Left colon (tissue), 2 donors: ENCODE results near the gene ADAM22. TPM values are rescaled to one million over a fixed set of nuclear protein-coding genes. Genes with fewer than 3 reads are reported as not detected.
"Not testable (repeated sequence)": the region's sequence is repeated elsewhere in the genome, so short reads cannot be mapped to it uniquely, and the experiment has no call there.

Experiments
- ATAC-seq: fragments of 200-7000 bp; cut with Tn5 transposase; one replicate; pipeline ENCODE4 v1.9.1; 2020; ENCODE audit warnings: mild to moderate bottlenecking, moderate library complexity
- DNase-seq, 2 donors: peaks; one replicate each; pipeline ENCODE4 v3.0.0-alpha.2; 2020
- intact Hi-C, 2 donors: fragments of 100-400 bp; cut with DNase I in 1 of 2; cut with micrococcal nuclease in 1 of 2; formaldehyde crosslinking; loops; one replicate each; pipeline versions ENCODE4 v1.11.2 to v1.14.0; 2022; cut with DNase I, micrococcal nuclease
- total RNA-seq, 2 donors: library from RNA; stranded (reverse); fragmentation: NEBNext Ultra II Directional; extraction: Animal tissue kit (Norgen Biotek cat#: 25700); gene quantifications; one replicate each; pipeline ENCODE4 v1.2.1, GENCODE V29; 2021
- donor health status: DM: no; HTN: no; CAD: no.
- donor health status: DM: yes; HTN: yes; CAD: no.

Gene ADAM22
- total RNA-seq, 2 donors from 2014 or later = 3.1 to 4.3 TPM

GRCh38 chr7:88140947-88141346 is 206.9 kb downstream of the ADAM22 start:
- DNase-seq = peak; percentile 5 to 47
- ATAC-seq = peak; percentile 94
- intact Hi-C loops = no loop called here

GRCh38 chr7:88141479-88141878 is 207.4 kb downstream of the ADAM22 start:
- intact Hi-C loops = no loop called here
- ATAC-seq = no peak
- no peak for DNase-seq

GRCh38 chr7:88141953-88142352 is 207.9 kb downstream of the ADAM22 start:
- ATAC-seq (no peak), DNase-seq (no peak)

DNA sequence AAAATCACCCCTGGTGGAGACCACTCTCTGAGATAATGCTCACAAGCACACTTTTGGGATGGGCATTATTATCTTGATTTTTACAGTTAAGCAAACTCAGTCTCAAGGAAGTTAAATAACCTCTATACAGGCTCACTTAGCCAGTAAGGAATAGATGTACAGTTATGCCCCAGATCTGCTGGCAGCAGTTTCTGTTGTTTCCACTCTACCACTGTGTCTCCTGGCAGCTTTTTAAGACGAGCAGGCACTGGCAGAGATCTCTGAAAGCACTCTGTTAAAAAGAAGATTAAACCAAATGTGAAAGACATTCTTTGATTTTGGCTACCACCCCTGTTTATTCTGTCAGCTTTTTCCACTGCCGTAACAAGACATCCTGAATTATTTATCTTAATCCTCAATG is 212.6 kb downstream of the ADAM22 start:
- peak; percentile 68 for ATAC-seq
- no peak for DNase-seq
- intact Hi-C loops = no loop called here

More at GRCh38 chr7:88141953-88142352, 207.9 kb downstream of the ADAM22 start:
- intact Hi-C loops = no loop called here

GRCh38 chr7:88147341-88147740 is 213.3 kb downstream of the ADAM22 start:
- intact Hi-C loops = no loop called here
- ATAC-seq = no peak
- no peak for DNase-seq

- intact Hi-C loops = no loop called here
- ATAC-seq (no peak), DNase-seq (no peak)
Measured at GRCh38 chr7:88147949-88148348, 213.9 kb downstream of the ADAM22 start.

- intact Hi-C loops = no loop called here
- DNase-seq (no peak), ATAC-seq (no peak)
Measured at GRCh38 chr7:88150033-88150432, 216.0 kb downstream of the ADAM22 start.

- ATAC-seq (no peak), DNase-seq (no peak)
- intact Hi-C loops = no loop called here
Measured at GRCh38 chr7:88151119-88151790, 217.2 kb downstream of the ADAM22 start.

GRCh38 chr7:88153378-88153777 is 219.3 kb downstream of the ADAM22 start:
- intact Hi-C loops = no loop called here
- DNase-seq = no peak
- ATAC-seq = no peak

- no peak for DNase-seq
- no peak for ATAC-seq
- intact Hi-C loops = no loop called here
Measured at GRCh38 chr7:88155756-88156155, 221.7 kb downstream of the ADAM22 start.

DNA sequence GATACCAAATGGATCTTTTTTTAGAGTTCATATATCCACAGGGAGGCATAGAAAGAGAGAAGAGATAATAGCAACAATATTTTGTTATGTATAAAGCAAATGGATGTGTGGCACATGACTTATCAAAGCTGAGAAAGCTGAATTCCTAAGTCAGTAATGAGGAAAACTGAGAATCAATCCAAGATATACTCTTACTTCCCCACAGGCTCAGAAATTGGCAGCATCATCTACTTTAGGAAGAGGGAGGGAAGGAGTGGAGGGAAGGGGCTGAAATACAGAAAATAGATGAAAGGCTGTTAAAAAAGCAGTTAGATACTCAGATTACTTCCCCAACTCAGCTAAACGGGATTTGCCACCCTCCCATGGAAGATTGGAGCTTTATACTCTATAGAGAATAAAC is 222.3 kb downstream of the ADAM22 start:
- ATAC-seq = no peak
- DNase-seq = no peak
- intact Hi-C loops = no loop called here

DNA sequence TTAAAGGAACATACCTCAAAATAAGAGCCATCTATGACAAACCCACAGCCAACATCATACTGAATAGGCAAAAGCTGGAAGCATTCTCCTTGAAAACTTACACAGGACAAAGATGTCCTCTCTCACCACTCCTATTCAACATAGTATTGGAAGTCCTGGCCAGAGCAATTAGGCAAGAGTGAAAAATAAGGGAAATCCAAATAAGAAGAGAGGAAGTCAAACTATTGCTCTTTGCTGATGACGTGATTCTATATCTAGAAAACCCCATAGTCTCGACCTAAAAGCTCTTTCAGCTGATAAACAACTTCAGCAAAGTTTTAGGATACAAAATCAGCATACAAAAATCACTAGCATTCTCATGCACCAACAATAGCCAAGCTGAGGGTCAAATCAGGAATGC is 225.7 kb downstream of the ADAM22 start:
- intact Hi-C loops, ATAC-seq, DNase-seq: not testable (repeated sequence)

GRCh38 chr7:88165697-88166096 is 231.6 kb downstream of the ADAM22 start:
- intact Hi-C loops = no loop called here
- DNase-seq (no peak), ATAC-seq (no peak)

DNA sequence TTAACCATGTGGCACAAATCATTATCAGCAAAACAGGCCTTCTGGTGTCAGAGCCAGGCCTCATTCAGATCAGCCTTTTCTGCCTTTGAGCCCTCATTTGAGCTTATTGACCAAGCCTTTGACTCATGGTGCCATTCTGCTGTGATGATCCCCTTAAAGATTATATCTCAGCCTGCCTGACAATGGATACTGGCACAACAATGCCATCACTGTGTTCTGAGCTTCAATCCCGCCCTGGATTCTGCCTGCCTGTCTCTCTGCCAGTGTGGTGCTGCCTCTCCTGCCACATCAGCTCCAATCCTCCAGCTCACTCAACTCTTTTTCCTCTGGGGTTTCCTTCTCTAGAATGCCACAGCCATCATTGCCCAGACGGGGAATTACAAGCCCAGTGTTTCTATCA is 233.2 kb downstream of the ADAM22 start:
- DNase-seq (no peak), ATAC-seq (no peak)
- intact Hi-C loops = no loop called here

DNA sequence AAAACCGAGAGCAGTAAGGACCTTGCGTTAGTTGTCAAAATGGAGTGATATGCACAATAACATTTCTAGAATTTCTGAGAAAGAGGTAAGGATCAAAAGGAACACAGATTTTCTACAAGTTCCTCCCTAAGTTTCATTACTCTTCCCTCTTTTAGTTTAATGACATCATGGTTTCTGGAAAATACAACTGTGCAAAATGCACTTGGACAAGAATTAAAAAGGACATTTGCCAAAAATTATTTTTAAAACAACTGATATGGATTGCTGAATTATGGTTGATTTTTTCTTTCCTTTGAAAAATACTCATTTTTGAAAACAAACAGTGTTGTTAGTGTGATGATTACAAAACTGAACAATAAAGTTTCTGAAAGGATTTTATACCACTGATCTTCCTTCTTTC is 233.7 kb downstream of the ADAM22 start:
- ATAC-seq (no peak), DNase-seq (no peak)
- intact Hi-C loops = no loop called here

DNA sequence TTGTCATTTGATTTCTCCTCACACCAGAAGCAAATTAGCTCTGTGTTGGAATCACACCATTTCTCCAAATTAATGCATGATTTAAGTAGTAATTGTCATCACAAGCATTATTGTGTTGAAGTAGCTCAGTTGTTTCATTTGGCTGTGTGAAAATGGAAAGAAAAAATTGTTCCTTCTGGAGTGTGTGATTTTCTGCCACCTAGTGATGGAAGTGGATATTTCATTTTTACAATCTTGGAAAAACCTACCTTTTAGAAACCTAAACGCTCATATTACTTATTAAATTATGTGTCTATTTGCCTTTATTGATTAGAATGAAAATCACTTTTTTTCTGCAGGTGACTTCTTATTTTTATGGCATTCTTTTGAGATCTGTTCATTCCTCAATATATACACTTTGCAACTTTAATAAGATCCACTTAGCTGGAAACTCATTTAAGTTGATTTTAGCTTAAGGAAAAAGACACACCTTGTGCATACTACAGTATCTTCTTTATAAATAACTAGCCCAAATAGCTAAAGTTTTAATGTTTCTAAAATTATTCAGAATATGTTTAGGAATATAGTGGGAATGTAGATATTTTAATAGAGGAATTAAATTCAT is 235.8 kb downstream of the ADAM22 start:
- intact Hi-C loops = no loop called here
- ATAC-seq (peak; percentile 37), DNase-seq (no peak)

DNA sequence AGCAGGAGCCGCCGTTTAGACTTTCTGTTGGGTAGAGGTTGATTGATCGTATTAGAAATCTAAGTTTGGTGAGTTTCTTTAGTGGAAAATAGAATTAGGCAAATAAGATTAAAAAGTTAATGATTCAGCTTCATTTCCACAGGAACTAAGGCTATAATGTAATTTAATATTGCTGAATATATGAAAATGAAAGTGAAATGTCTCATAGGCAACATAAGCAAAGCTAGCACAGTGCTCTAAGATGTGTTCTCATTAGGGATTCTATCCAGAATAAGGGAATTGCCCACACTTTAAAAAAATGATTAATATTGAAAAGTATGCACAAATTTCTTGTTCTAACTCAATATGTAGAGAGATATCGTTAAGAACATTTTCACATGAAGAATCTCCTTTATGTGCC is 238.8 kb downstream of the ADAM22 start:
- DNase-seq (no peak), ATAC-seq (no peak)
- intact Hi-C loops = no loop called here

DNA sequence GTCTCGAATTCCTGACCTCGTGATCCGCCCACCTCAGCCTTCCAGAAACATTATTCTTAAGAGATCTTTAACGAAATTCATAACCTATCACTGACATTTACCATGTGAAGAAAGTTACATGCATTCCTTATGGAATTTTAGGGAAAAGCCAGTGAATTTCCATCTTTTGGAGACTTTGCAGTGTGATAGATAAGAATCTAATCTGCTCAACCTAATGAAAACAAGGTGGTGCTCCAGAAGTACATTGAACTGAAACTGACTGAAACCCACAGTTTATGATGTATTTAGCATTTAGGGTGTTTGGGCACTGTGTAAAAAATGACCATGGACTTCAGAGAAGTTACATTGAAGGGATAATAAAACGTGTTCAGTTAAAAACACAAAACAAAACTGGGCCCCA is 242.1 kb downstream of the ADAM22 start:
- DNase-seq = no peak
- intact Hi-C loops = no loop called here
- ATAC-seq = no peak

DNA sequence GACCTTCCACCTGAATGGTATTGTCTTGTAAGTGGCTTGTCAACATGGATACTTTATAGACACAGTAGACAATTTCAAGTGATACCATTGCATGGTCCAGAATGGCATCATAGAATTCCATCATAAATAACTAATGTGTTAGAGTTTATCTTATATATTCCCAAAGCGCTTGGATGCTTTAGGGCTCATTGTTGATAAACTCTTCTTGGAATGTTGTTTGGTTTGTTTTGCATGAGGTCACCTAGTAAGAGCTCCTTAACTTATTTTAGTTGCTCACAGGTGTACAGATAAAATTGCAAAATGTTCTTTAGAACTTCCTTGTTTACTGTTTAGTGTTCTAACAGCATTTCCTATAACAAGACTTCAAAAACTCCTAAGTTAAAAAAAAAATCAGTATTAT is 249.0 kb downstream of the ADAM22 start:
- ATAC-seq (no peak), DNase-seq (no peak)
- intact Hi-C loops = no loop called here

DNA sequence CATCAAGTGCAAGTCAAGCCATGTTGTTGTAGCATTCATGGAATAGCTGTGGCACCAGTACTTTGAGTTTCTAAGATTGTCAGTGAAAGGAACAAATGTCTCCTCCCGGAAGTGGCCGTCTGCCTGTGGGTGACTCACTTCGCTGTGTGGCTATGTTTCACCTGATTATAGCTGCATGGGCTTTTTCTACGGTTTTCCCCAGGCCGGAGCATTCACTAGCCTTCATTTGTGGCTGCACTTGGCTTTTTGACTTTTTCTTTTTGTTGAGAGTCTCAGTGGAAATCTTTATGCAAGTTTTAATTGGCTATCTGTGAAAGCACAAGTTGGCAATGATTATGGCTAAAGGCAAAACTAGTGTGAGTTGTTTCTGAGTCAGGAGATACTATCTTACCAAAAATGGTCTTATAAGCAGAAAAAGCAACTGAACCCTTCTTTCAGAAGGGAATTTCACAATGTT is 250.8 kb downstream of the ADAM22 start:
- intact Hi-C loops = no loop called here
- DNase-seq (no peak), ATAC-seq (no peak)

DNA sequence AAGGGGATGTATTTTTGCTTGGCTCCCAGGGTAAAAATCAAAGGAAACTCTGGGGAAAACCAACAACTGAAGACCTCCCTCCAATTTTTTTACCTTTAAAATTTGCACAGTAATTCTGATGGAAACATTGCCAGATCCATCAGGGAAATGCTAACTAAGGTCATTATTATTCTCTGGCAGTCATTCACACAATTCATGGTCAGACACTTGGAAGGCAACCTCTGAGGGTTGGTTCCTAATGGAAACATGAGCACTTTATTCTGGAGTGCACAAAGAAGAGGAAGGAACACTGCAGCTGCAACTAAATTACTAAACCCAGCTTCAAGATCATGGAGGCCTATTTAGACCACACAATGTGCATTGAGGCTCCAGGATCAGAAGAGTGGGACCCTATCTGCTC is 251.6 kb downstream of the ADAM22 start:
- intact Hi-C loops = no loop called here
- DNase-seq (no peak), ATAC-seq (no peak)
